Measurements from ENCODE around the gene MPC1.
A peak's percentile ranks its signal among the peaks of the same experiment; 100 is the strongest.

Gene MPC1

GRCh38 chr6:166382933-166383801 lies at the start of gene MPC1:
Gene MPC1, minus strand, starts transcription at chr6:166382940. Its CDS starts 64 bp downstream, at chr6:166382876.
- peak; percentile 85 to 89 for DNase-seq (ENCODE audit: low read depth in 2 of 2)

GRCh38 chr6:166430269-166430668 lies 47.5 kb upstream of the MPC1 start:
- DNase-seq (ENCODE audit: low read depth in 2 of 2) = no peak

GRCh38 chr6:166424431-166424830 lies 41.7 kb upstream of the MPC1 start:
- DNase-seq (ENCODE audit: low read depth in 2 of 2) = no peak

- no peak for DNase-seq (ENCODE audit: low read depth in 2 of 2)
Observed at GRCh38 chr6:166423781-166424180, 41.0 kb upstream of the MPC1 start.

GRCh38 chr6:166423051-166423745 lies 40.5 kb upstream of the MPC1 start:
- DNase-seq (ENCODE audit: low read depth in 2 of 2) = no peak

GRCh38 chr6:166422201-166422940 lies 39.6 kb upstream of the MPC1 start:
- no peak for DNase-seq (ENCODE audit: low read depth in 2 of 2)

GRCh38 chr6:166420351-166420750 lies 37.6 kb upstream of the MPC1 start:
- no peak for DNase-seq (ENCODE audit: low read depth in 2 of 2)

GRCh38 chr6:166419717-166420116 lies 37.0 kb upstream of the MPC1 start:
- DNase-seq (ENCODE audit: low read depth in 2 of 2) = no peak

GRCh38 chr6:166419286-166419685 lies 36.5 kb upstream of the MPC1 start:
- DNase-seq (ENCODE audit: low read depth in 2 of 2) = no peak

- DNase-seq (ENCODE audit: low read depth in 2 of 2) = no peak
Observed at GRCh38 chr6:166418691-166419143, 36.0 kb upstream of the MPC1 start.

GRCh38 chr6:166417285-166417691 lies 34.5 kb upstream of the MPC1 start:
- no peak for DNase-seq (ENCODE audit: low read depth in 2 of 2)

GRCh38 chr6:166415833-166416347 lies 33.1 kb upstream of the MPC1 start:
- no peak for DNase-seq (ENCODE audit: low read depth in 2 of 2)

GRCh38 chr6:166415306-166415705 lies 32.6 kb upstream of the MPC1 start:
- no peak for DNase-seq (ENCODE audit: low read depth in 2 of 2)

GRCh38 chr6:166413491-166413951 lies 30.8 kb upstream of the MPC1 start:
- DNase-seq (ENCODE audit: low read depth in 2 of 2) = no peak

GRCh38 chr6:166412911-166413384 lies 30.2 kb upstream of the MPC1 start:
- DNase-seq (ENCODE audit: low read depth in 2 of 2) = no peak

- no peak for DNase-seq (ENCODE audit: low read depth in 2 of 2)
Observed at GRCh38 chr6:166412156-166412910, 29.6 kb upstream of the MPC1 start.

GRCh38 chr6:166411721-166412151 lies 29.0 kb upstream of the MPC1 start:
- DNase-seq (ENCODE audit: low read depth in 2 of 2) = no peak

GRCh38 chr6:166411271-166411670 lies 28.5 kb upstream of the MPC1 start:
- no peak for DNase-seq (ENCODE audit: low read depth in 2 of 2)

GRCh38 chr6:166410426-166410935 lies 27.7 kb upstream of the MPC1 start:
- no peak for DNase-seq (ENCODE audit: low read depth in 2 of 2)

- DNase-seq (ENCODE audit: low read depth in 2 of 2) = no peak
Observed at GRCh38 chr6:166408936-166409755, 26.4 kb upstream of the MPC1 start.

Data from fibroblast of skin of left biceps (primary cell).